Measurements from ENCODE around the gene AKT2. TPM values are rescaled to one million over a fixed set of nuclear protein-coding genes. Genes with fewer than 3 reads are reported as not detected.

Gene AKT2
- total RNA-seq, 2 donors from 2014 or later, result 190 to 208 TPM

- WGBS, 2 experiments (ENCODE audit: insufficient coverage in 1 of 2, insufficient read length in 1 of 2), result 92 to 100% methylated on average over 2 to 10 of the region's 11 CpGs
- H3K27ac Mint-ChIP-seq, result peak overlapping the region; percentile 49
- H3K9me3 Mint-ChIP-seq, result no peaks in the 10 kb centered on the region
- no peaks in the 10 kb centered on the region for H3K9me3 ChIP-seq (ENCODE audit: control insufficient read depth, low read length)
- peaks cover 25% of the 10 kb centered on the region for H3K36me3 Mint-ChIP-seq (ENCODE audit: low read depth)
- H3K27ac ChIP-seq (ENCODE audit: low read depth, low read length), result no peak overlapping the region
- TF ChIP-seq CTCF (conservative IDR thresholded peaks at IDR 0.05), result no peak
- no peak overlapping the region for H3K4me3 ChIP-seq (ENCODE audit: low read length)
- H3K4me3 Mint-ChIP-seq, result no peak overlapping the region
- no peaks in the 10 kb centered on the region for H3K27me3 Mint-ChIP-seq (ENCODE audit: insufficient read depth)
- no peaks in the 10 kb centered on the region for H3K27me3 ChIP-seq (ENCODE audit: control insufficient read depth, insufficient read depth, low read length, poor library complexity, severe bottlenecking)
- DNase-seq, result no peak
- H3K4me1 Mint-ChIP-seq, result peaks cover 22% of the 10 kb centered on the region
- H3K36me3 ChIP-seq (ENCODE audit: control insufficient read depth, insufficient read depth, low read length), result peaks cover 35% of the 10 kb centered on the region
- no peaks in the 10 kb centered on the region for H3K4me1 ChIP-seq (ENCODE audit: control insufficient read depth, insufficient read depth, low read length)
- H3K9ac ChIP-seq (ENCODE audit: extremely low read depth, low read length, poor library complexity, severe bottlenecking), result no peak overlapping the region
Measured at GRCh38 chr19:40269216-40269940, 15.8 kb downstream of the AKT2 start.

GRCh38 chr19:40267601-40267997 lies 17.5 kb downstream of the AKT2 start:
- Histone ChIP-seq H3K9ac (ENCODE audit: extremely low read depth, low read length, poor library complexity, severe bottlenecking) (no peak overlapping the region), H3K27ac (ENCODE audit: low read depth, low read length) (no peak overlapping the region), H3K4me1 (ENCODE audit: control insufficient read depth, insufficient read depth, low read length) (no peaks in the 10 kb centered on the region), H3K9me3 (ENCODE audit: control insufficient read depth, low read length) (no peaks in the 10 kb centered on the region), H3K4me3 (ENCODE audit: low read length) (no peak overlapping the region), H3K27me3 (ENCODE audit: control insufficient read depth, insufficient read depth, low read length, poor library complexity, severe bottlenecking) (no peaks in the 10 kb centered on the region), H3K36me3 (ENCODE audit: control insufficient read depth, insufficient read depth, low read length) (peaks cover 51% of the 10 kb centered on the region)
- peaks cover 40% of the 10 kb centered on the region for H3K36me3 Mint-ChIP-seq (ENCODE audit: low read depth)
- no peak for TF ChIP-seq CTCF (conservative IDR thresholded peaks at IDR 0.05)
- peak overlapping the region; percentile 45 for H3K27ac Mint-ChIP-seq
- peaks cover 16% of the 10 kb centered on the region for H3K4me1 Mint-ChIP-seq
- no peaks in the 10 kb centered on the region for H3K27me3 Mint-ChIP-seq (ENCODE audit: insufficient read depth)
- H3K4me3 Mint-ChIP-seq, result no peak overlapping the region
- 94 to 95% methylated on average over 4 to 6 of the region's 6 CpGs for WGBS, 2 experiments (ENCODE audit: insufficient coverage in 1 of 2, insufficient read length in 1 of 2)
- DNase-seq, result no peak
- no peaks in the 10 kb centered on the region for H3K9me3 Mint-ChIP-seq

- Histone ChIP-seq H3K9me3 (ENCODE audit: control insufficient read depth, low read length) (no peaks in the 10 kb centered on the region), H3K36me3 (ENCODE audit: control insufficient read depth, insufficient read depth, low read length) (peaks cover 53% of the 10 kb centered on the region), H3K27me3 (ENCODE audit: control insufficient read depth, insufficient read depth, low read length, poor library complexity, severe bottlenecking) (no peaks in the 10 kb centered on the region), H3K4me3 (ENCODE audit: low read length) (no peak overlapping the region), H3K27ac (ENCODE audit: low read depth, low read length) (no peak overlapping the region), H3K4me1 (ENCODE audit: control insufficient read depth, insufficient read depth, low read length) (no peaks in the 10 kb centered on the region), H3K9ac (ENCODE audit: extremely low read depth, low read length, poor library complexity, severe bottlenecking) (no peak overlapping the region)
- Mint-ChIP-seq H3K27ac (peak overlapping the region; percentile 45), H3K4me3 (no peak overlapping the region), H3K36me3 (ENCODE audit: low read depth) (peaks cover 45% of the 10 kb centered on the region), H3K27me3 (ENCODE audit: insufficient read depth) (no peaks in the 10 kb centered on the region), H3K4me1 (peaks cover 16% of the 10 kb centered on the region), H3K9me3 (no peaks in the 10 kb centered on the region)
- peak; percentile 40 for TF ChIP-seq CTCF (conservative IDR thresholded peaks at IDR 0.05)
- WGBS, 2 experiments (ENCODE audit: insufficient coverage in 1 of 2, insufficient read length in 1 of 2), result 89 to 90% methylated on average over 15 of the region's 15 CpGs
- DNase-seq, result no peak
Measured at GRCh38 chr19:40266912-40267600, 18.1 kb downstream of the AKT2 start.
